Measurements from ENCODE around the gene RHBDD2. TPM values are rescaled to one million over a fixed set of nuclear protein-coding genes. Genes with fewer than 3 reads are reported as not detected.
"Not testable (repeated sequence)": the region's sequence is repeated elsewhere in the genome, so short reads cannot be mapped to it uniquely, and the experiment has no call there.

RHBDD2 gene
- polyA plus RNA-seq, 1 donor from 2014 or later: 76.4 TPM

- H3F3A ChIP-seq (ENCODE audit: insufficient read depth, low read length, poor library complexity, severe bottlenecking): no peaks in the 10 kb centered on the region
- H3K27me3 ChIP-seq (ENCODE audit: insufficient read depth, low read depth, low read length): no peaks in the 10 kb centered on the region
- H3K36me3 ChIP-seq (ENCODE audit: insufficient read depth, low read length): peaks cover 4% of the 10 kb centered on the region
- no peak overlapping the region for H3K9ac ChIP-seq (ENCODE audit: low read length)
- TF ChIP-seq, protein P1, sequence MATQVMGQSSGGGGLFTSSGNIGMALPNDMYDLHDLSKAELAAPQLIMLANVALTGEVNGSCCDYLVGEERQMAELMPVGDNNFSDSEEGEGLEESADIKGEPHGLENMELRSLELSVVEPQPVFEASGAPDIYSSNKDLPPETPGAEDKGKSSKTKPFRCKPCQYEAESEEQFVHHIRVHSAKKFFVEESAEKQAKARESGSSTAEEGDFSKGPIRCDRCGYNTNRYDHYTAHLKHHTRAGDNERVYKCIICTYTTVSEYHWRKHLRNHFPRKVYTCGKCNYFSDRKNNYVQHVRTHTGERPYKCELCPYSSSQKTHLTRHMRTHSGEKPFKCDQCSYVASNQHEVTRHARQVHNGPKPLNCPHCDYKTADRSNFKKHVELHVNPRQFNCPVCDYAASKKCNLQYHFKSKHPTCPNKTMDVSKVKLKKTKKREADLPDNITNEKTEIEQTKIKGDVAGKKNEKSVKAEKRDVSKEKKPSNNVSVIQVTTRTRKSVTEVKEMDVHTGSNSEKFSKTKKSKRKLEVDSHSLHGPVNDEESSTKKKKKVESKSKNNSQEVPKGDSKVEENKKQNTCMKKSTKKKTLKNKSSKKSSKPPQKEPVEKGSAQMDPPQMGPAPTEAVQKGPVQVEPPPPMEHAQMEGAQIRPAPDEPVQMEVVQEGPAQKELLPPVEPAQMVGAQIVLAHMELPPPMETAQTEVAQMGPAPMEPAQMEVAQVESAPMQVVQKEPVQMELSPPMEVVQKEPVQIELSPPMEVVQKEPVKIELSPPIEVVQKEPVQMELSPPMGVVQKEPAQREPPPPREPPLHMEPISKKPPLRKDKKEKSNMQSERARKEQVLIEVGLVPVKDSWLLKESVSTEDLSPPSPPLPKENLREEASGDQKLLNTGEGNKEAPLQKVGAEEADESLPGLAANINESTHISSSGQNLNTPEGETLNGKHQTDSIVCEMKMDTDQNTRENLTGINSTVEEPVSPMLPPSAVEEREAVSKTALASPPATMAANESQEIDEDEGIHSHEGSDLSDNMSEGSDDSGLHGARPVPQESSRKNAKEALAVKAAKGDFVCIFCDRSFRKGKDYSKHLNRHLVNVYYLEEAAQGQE (IDR thresholded peaks at IDR 0.05; ENCODE audit: borderline replicate concordance): no peak
- TF ChIP-seq SMC3 (conservative IDR thresholded peaks at IDR 0.05; ENCODE audit: poor library complexity): no peak
- H3K4me2 ChIP-seq (ENCODE audit: low read length): no peak overlapping the region
- no peaks in the 10 kb centered on the region for H4K20me1 ChIP-seq (ENCODE audit: insufficient read depth)
- H3K9me3 ChIP-seq (ENCODE audit: low read length): no peaks in the 10 kb centered on the region
- H3K27ac ChIP-seq (ENCODE audit: low read length): no peak overlapping the region
- H2AFZ ChIP-seq (ENCODE audit: low read depth, low read length): no peak overlapping the region
- no peaks in the 10 kb centered on the region for H3K9me2 ChIP-seq (ENCODE audit: insufficient read depth, low read length)
- H3K4me3 ChIP-seq (ENCODE audit: low read length): no peak overlapping the region
- H3K79me2 ChIP-seq (replicated peaks; ENCODE audit: insufficient read depth, low read length): no peaks in the 10 kb centered on the region
Measured at GRCh38 chr7:75889223-75889825, 10.5 kb downstream of the RHBDD2 start.

- TF ChIP-seq EZH2 (IDR thresholded peaks at IDR 0.05; ENCODE audit: borderline replicate concordance, insufficient read depth, low read length, poor library complexity, severe bottlenecking): no peak
- TF ChIP-seq EP300 (conservative IDR thresholded peaks at IDR 0.05; ENCODE audit: poor library complexity, severe bottlenecking): no peak
- TF ChIP-seq, protein P1 (IDR thresholded peaks at IDR 0.05; ENCODE audit: borderline replicate concordance): no peak
- no peak for TF ChIP-seq MXI1 (conservative IDR thresholded peaks at IDR 0.05; ENCODE audit: poor library complexity, severe bottlenecking)
- TF ChIP-seq SMC3 (conservative IDR thresholded peaks at IDR 0.05; ENCODE audit: poor library complexity): no peak
- TF ChIP-seq RAD21 (conservative IDR thresholded peaks at IDR 0.05): no peak
- TF ChIP-seq POLR2AphosphoS5 (IDR thresholded peaks at IDR 0.05): no peak
- no peak for TF ChIP-seq TAF1 (IDR thresholded peaks at IDR 0.05; ENCODE audit: low read depth)
- TF ChIP-seq, protein P2, sequence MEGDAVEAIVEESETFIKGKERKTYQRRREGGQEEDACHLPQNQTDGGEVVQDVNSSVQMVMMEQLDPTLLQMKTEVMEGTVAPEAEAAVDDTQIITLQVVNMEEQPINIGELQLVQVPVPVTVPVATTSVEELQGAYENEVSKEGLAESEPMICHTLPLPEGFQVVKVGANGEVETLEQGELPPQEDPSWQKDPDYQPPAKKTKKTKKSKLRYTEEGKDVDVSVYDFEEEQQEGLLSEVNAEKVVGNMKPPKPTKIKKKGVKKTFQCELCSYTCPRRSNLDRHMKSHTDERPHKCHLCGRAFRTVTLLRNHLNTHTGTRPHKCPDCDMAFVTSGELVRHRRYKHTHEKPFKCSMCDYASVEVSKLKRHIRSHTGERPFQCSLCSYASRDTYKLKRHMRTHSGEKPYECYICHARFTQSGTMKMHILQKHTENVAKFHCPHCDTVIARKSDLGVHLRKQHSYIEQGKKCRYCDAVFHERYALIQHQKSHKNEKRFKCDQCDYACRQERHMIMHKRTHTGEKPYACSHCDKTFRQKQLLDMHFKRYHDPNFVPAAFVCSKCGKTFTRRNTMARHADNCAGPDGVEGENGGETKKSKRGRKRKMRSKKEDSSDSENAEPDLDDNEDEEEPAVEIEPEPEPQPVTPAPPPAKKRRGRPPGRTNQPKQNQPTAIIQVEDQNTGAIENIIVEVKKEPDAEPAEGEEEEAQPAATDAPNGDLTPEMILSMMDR (IDR thresholded peaks at IDR 0.05; ENCODE audit: poor library complexity, severe bottlenecking): no peak
- no peak overlapping the region for H3K27ac ChIP-seq (ENCODE audit: low read length)
- no peak overlapping the region for H2AFZ ChIP-seq (ENCODE audit: low read depth, low read length)
- no peaks in the 10 kb centered on the region for H3F3A ChIP-seq (ENCODE audit: insufficient read depth, low read length, poor library complexity, severe bottlenecking)
- no peaks in the 10 kb centered on the region for H4K20me1 ChIP-seq (ENCODE audit: insufficient read depth)
- H3K9me2 ChIP-seq (ENCODE audit: insufficient read depth, low read length): no peaks in the 10 kb centered on the region
- H3K4me3 ChIP-seq (ENCODE audit: low read length): no peak overlapping the region
- no peak overlapping the region for H3K4me2 ChIP-seq (ENCODE audit: low read length)
- no peaks in the 10 kb centered on the region for H3K9me3 ChIP-seq (ENCODE audit: low read length)
- H3K27me3 ChIP-seq (ENCODE audit: insufficient read depth, low read depth, low read length): no peaks in the 10 kb centered on the region
- no peaks in the 10 kb centered on the region for H3K79me2 ChIP-seq (replicated peaks; ENCODE audit: insufficient read depth, low read length)
- H3K36me3 ChIP-seq (ENCODE audit: insufficient read depth, low read length): peaks cover 4% of the 10 kb centered on the region
- no peak overlapping the region for H3K9ac ChIP-seq (ENCODE audit: low read length)
Measured at GRCh38 chr7:75889826-75890225, 11.0 kb downstream of the RHBDD2 start.

- H3K9me3 ChIP-seq (ENCODE audit: low read length); H3K9ac ChIP-seq (ENCODE audit: low read length); H2AFZ ChIP-seq (ENCODE audit: low read depth, low read length); H3K9me2 ChIP-seq (ENCODE audit: insufficient read depth, low read length); H3K79me2 ChIP-seq (replicated peaks; ENCODE audit: insufficient read depth, low read length); H3K4me2 ChIP-seq (ENCODE audit: low read length); H4K20me1 ChIP-seq (ENCODE audit: insufficient read depth); H3F3A ChIP-seq (ENCODE audit: insufficient read depth, low read length, poor library complexity, severe bottlenecking); H3K4me3 ChIP-seq (ENCODE audit: low read length); H3K27me3 ChIP-seq (ENCODE audit: insufficient read depth, low read depth, low read length); H3K36me3 ChIP-seq (ENCODE audit: insufficient read depth, low read length); H3K27ac ChIP-seq (ENCODE audit: low read length): not testable (repeated sequence)
Measured at GRCh38 chr7:75891237-75891636, 12.4 kb downstream of the RHBDD2 start.
